Cardiac ventricle fibroblast (primary cell): ENCODE data around the gene UBE2B. TPM values are rescaled to one million over a fixed set of nuclear protein-coding genes. Genes with fewer than 3 reads are reported as not detected.

Experiments used
- total RNA-seq: library from RNA; depleted of rRNA; stranded (reverse); fragments of >200 nt; gene quantifications from 2 replicates; pipeline ENCODE4 v1.2.3, GENCODE V29; 2015

The UBE2B gene
- total RNA-seq = 29.4 and 47.8 TPM in 2 replicates

DNA sequence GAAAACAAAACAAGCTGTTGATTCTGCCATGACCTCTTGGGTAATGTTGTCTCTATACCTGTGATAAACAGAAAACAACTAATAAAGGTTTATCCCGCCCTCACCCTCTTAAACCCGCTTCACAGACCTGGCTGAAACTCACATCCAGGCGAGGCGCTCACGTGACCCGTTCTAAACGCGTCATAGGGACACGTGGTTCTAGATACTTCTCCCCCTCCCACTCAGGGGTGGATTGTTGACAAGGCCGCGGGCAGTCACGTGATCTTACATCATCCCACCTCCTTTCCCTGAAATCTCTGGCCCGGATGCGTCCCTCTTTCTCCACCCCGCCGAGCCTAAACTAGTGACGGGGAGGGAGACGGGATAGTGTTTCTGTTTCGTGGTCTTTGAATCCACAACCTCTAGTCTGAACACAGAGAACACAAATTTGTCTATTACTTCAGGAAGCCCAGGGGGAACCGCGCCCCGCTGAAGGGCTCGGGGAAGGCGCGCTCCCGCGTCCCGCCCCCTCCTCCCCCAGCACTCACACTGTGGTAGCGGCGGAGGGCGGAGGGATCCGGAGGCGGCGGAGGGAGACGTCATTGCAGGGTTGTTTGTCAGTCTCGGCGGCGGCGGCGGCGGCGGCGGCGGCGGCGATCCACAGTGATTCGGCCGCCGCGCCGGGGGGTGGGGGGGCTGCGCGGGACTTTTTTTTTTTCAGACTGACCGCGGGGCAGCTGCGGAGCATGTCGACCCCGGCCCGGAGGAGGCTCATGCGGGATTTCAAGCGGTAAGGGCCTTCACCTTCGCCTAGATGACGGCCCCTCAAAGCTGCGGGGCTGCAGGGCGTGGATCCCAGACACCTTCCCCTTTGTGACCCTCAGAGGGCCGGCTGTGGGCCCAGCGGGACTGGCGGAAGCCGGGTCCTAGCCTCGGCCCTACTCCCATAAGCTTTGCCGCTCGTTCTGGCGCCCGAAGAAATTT is at the start of gene UBE2B:
TSS of gene UBE2B (plus strand) at position 699 of the 963 bp plus-strand sequence. CDS start at position 726, 27 bp downstream.

DNA sequence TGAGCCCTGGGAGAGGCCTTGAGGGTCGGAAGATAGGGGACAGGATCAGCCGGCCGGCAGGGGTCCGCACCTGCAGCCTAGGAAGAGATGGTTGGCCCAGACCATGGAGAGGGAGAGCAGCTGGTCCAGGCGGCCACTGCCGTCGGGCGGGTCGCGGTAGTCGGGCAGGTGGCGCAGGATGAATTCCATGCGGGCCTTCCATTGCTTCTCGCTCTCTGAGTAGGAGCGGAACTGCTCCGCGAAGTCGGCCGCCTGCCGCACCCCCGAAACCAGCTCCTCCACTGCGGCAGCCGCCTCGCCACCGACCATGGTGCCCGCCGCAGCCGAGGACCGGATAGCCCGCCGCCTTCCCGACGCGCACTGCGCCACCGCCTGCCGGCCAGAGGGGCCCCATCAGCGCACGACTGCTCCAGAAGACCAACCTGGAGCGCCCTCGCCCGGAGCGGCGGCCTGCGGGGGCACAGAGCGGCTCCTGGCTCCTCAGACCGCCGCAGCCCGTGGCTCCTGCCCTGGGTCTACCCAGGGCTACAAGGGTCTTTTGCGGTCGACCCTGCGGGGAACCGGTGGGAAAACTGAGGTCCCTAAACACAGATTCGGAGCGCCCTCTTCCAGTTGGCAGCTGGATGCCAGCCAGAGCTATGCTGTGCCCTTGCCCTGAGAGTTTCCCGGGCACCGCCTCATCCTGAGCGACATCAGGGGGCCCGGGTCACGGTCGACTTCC is 40.3 kb downstream of the UBE2B start, which contains the start of gene CDKN2AIPNL:
TSS of gene CDKN2AIPNL (minus strand) at position 336 of the 721 bp plus-strand sequence. CDS start at position 309, 27 bp downstream.

Other genes with a start within 250 kb of the UBE2B start
- gene SKP1, start 194.6 kb upstream of the UBE2B start, total RNA-seq = 277 TPM in 2 replicates
- 97.2 and 127 TPM in 2 replicates for gene PPP2CA, start 145.5 kb upstream of the UBE2B start, total RNA-seq
- gene CDKL3, start 4.4 kb upstream of the UBE2B start, total RNA-seq = 1.7 and 4.4 TPM in 2 replicates
- 14.3 and 15.4 TPM in 2 replicates for gene CDKN2AIPNL, start 40.3 kb downstream of the UBE2B start, total RNA-seq
- gene JADE2, start 154.1 kb downstream of the UBE2B start, total RNA-seq = 46.7 and 71.0 TPM in 2 replicates